Nephron progenitor cell (in vitro differentiated cells): ENCODE data around the gene NMNAT1.

Experiments
- DNase-seq: peaks from one replicate; pipeline ENCODE4 v3.0.0; 2021
- H3K27ac Mint-ChIP-seq: 2 replicates; pipeline ENCODE4 v1.8.0; 2021; ENCODE audit warnings: mild to moderate bottlenecking, moderate library complexity, mixed read lengths
- H3K27me3 Mint-ChIP-seq: 2 replicates; pipeline ENCODE4 v1.8.0; 2021; ENCODE audit warnings: mild to moderate bottlenecking, low read depth, mixed read lengths; ENCODE audit not compliant: poor library complexity
- H3K36me3 Mint-ChIP-seq: 2 replicates; pipeline ENCODE4 v1.8.0; 2021; ENCODE audit warnings: low read depth, mixed read lengths
- H3K4me1 Mint-ChIP-seq: 2 replicates; pipeline ENCODE4 v1.8.0; 2021; ENCODE audit warnings: mixed read lengths
- H3K4me3 Mint-ChIP-seq: 2 replicates; pipeline ENCODE4 v1.8.0; 2021; ENCODE audit warnings: mild to moderate bottlenecking, moderate library complexity, mixed read lengths
- H3K9me3 Mint-ChIP-seq: 2 replicates; pipeline ENCODE4 v1.8.0; 2021; ENCODE audit warnings: mild to moderate bottlenecking, moderate library complexity, mixed read lengths
- TF ChIP-seq, protein P1 (sequence below): fragments of 200-600 bp; sonication (generic); IDR thresholded peaks from 2 replicates; pipeline ENCODE4 v1.5.0; 2021; ENCODE audit warnings: antibody characterized with exemption

NMNAT1 gene

GRCh38 chr1:9942939-9943788 lies at the start of gene NMNAT1, which contains the start of gene LZIC:
Gene NMNAT1, plus strand, starts transcription at chr1:9943475. Its CDS starts 28,599 bp downstream, at chr1:9972074.
Gene LZIC, minus strand, starts transcription at chr1:9943391. Its CDS starts 6,772 bp downstream, at chr1:9936619.
- Mint-ChIP-seq H3K4me3 (peak within 1 kb of the TSS; percentile 98), H3K27me3 (peaks cover 2% of the 10 kb centered on the region), H3K27ac (peak within 1 kb of the TSS; percentile 99), H3K36me3 (peaks cover 23% of the 10 kb centered on the region), H3K9me3 (no peaks in the 10 kb centered on the region), H3K4me1 (peaks cover 14% of the 10 kb centered on the region)
- DNase-seq: peak; percentile 91
- TF ChIP-seq, protein P1, sequence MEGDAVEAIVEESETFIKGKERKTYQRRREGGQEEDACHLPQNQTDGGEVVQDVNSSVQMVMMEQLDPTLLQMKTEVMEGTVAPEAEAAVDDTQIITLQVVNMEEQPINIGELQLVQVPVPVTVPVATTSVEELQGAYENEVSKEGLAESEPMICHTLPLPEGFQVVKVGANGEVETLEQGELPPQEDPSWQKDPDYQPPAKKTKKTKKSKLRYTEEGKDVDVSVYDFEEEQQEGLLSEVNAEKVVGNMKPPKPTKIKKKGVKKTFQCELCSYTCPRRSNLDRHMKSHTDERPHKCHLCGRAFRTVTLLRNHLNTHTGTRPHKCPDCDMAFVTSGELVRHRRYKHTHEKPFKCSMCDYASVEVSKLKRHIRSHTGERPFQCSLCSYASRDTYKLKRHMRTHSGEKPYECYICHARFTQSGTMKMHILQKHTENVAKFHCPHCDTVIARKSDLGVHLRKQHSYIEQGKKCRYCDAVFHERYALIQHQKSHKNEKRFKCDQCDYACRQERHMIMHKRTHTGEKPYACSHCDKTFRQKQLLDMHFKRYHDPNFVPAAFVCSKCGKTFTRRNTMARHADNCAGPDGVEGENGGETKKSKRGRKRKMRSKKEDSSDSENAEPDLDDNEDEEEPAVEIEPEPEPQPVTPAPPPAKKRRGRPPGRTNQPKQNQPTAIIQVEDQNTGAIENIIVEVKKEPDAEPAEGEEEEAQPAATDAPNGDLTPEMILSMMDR: no peak

GRCh38 chr1:9894115-9894514 lies 49.2 kb upstream of the NMNAT1 start:
- Mint-ChIP-seq H3K27me3 (no peaks in the 10 kb centered on the region), H3K36me3 (peaks cover 5% of the 10 kb centered on the region), H3K4me3 (no peak overlapping the region), H3K9me3 (no peaks in the 10 kb centered on the region), H3K27ac (peak overlapping the region; percentile 97), H3K4me1 (peaks cover 45% of the 10 kb centered on the region)
- DNase-seq: no peak
- TF ChIP-seq, protein P1: no peak

DNA sequence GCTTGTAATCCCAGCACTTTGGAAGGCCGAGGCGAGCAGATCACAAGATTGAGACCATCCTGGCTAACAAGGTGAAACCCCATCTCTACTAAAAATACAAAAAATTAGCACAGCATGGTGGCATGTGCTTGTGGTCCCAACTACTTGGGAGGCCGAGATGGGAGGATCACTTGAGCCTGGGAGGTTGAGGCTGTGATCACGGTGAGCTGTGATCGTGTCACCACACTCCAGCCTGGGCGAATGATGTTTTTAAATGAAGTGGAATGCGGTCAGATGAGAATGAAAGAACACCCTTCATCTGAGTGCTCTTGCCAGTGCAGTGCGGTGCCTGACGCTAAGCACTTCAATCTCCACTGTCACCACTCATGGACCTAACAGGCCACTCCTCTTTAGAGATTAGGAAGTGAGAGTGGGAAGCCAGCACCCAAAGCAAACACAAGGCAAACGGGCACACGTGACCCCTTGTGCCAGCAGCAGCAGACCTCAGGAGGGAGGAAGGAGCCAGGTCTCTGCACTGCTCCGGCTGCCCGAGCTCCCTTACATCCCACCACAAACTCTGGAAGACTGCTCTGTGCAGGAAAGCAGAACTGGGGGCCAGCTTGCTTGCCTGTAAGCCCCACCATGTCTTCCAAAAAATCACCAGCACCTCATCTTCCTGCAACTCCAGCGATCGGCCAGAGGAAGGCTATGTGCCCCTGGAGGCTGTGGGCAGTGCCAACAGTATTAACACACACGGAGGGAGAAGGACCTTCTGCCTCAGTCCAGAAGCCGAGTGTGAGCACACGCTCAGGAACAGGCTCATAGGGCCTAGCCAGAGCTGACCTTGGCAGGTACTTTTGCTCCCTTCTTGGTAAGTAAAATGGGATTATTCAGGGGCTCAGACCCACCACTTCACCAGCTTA lies 42.9 kb upstream of the NMNAT1 start:
- TF ChIP-seq, protein P1: no peak
- peaks cover 19% of the 10 kb centered on the region for H3K4me1 Mint-ChIP-seq
- peak overlapping the region; percentile 48 for H3K27ac Mint-ChIP-seq
- DNase-seq: no peak
- H3K9me3 Mint-ChIP-seq: no peaks in the 10 kb centered on the region
- H3K36me3 Mint-ChIP-seq: peaks cover 5% of the 10 kb centered on the region
- no peak overlapping the region for H3K4me3 Mint-ChIP-seq
- H3K27me3 Mint-ChIP-seq: no peaks in the 10 kb centered on the region

DNA sequence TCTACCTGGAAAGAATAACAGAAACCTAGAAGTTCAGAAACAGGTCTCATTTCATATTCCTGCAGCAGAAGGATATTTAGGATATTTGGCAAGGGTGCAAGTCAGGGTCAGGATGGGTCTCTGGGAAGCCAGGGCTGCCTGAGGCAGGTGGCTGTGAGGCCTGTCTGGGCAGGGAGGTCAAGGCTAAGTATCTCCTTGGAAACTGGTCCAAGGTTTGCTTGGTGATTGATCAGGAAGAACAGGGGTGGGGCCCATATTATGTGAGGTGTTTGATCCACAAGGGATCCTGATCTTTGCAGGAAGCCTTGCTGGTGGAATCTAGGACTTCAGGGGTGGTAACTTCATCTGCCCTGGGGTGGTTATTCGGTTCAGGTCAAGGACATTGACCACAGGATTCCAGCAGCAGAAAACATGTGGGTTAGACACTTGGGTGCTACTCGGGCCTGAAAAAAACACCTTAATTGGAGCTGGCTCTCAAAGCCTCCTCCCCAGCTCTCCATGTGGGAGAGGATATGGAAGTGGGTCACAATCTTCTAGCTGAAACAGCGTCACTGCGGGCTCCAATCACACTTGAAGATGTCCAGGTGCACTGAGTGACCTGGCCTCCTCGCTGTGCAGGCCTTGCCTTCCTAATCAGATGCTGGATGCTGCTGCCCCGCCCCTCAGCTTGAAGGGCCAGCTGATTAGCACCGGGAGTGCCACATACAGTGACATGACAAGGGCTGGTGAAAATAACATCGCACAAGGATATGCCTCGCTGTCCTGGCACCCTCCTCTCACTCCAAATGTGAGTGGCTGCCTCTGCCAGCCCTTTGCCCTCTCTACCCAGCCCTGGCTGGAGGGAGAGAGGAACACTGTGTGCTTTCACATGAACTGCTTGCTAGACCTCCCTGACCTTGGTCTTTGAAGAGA lies 41.9 kb upstream of the NMNAT1 start:
- H3K27me3 Mint-ChIP-seq: no peaks in the 10 kb centered on the region
- no peak for DNase-seq
- H3K9me3 Mint-ChIP-seq: no peaks in the 10 kb centered on the region
- peaks cover under 1% of the 10 kb centered on the region for H3K36me3 Mint-ChIP-seq
- peaks cover 24% of the 10 kb centered on the region for H3K4me1 Mint-ChIP-seq
- H3K4me3 Mint-ChIP-seq: no peak overlapping the region
- TF ChIP-seq, protein P1: no peak
- H3K27ac Mint-ChIP-seq: no peak overlapping the region

DNA sequence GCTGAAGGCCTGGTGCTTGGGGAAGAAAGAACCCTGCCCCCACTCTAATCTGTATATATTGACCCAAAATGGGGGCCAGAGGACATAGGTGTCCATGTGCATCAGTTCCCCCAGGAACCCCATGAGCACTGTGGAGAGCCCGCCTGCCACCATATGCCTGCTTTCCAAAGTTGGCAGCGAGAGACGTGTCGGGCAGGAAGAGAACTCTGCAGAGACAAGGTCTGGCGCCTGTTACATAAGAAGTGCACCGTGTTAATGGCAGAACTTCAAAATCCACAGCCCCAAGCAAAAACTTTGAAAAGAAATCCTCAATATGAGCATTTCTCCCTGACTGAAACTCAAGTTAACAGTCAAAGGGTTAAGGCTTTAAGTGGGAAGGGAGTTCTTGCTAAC lies 41.2 kb upstream of the NMNAT1 start:
- Mint-ChIP-seq H3K36me3 (peaks cover 6% of the 10 kb centered on the region), H3K4me3 (no peak overlapping the region), H3K9me3 (no peaks in the 10 kb centered on the region), H3K4me1 (peaks cover 30% of the 10 kb centered on the region), H3K27ac (no peak overlapping the region), H3K27me3 (no peaks in the 10 kb centered on the region)
- TF ChIP-seq, protein P1: no peak
- DNase-seq: no peak
